ENCODE results near the gene SLIRP.

DNA sequence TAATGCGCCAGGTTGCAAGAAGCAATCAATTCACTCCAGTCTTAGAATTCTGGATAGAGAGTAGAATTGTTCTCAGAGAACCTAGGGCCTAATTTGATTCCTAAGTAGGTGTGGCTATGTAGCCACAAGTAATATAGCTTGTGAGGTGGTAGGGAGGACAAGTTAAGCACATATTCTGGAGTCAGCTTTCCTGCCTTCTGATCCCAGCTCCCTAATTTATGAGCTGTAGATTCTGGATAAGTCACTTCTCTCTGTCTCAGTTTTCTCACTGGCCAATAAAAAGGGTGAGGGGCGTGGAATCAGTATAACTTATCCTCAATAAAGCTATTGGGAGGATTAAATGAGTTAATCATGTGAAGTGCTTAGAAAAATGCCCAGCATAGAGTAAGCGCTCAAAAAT, 56.1 kb downstream of the SLIRP start:
- TF ChIP-seq, protein P1, sequence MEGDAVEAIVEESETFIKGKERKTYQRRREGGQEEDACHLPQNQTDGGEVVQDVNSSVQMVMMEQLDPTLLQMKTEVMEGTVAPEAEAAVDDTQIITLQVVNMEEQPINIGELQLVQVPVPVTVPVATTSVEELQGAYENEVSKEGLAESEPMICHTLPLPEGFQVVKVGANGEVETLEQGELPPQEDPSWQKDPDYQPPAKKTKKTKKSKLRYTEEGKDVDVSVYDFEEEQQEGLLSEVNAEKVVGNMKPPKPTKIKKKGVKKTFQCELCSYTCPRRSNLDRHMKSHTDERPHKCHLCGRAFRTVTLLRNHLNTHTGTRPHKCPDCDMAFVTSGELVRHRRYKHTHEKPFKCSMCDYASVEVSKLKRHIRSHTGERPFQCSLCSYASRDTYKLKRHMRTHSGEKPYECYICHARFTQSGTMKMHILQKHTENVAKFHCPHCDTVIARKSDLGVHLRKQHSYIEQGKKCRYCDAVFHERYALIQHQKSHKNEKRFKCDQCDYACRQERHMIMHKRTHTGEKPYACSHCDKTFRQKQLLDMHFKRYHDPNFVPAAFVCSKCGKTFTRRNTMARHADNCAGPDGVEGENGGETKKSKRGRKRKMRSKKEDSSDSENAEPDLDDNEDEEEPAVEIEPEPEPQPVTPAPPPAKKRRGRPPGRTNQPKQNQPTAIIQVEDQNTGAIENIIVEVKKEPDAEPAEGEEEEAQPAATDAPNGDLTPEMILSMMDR (IDR thresholded peaks at IDR 0.05; ENCODE audit: borderline replicate concordance, extremely low read depth, low read length, poor library complexity, severe bottlenecking), result no peak
- no peak for TF ChIP-seq EZH2 (IDR thresholded peaks at IDR 0.05; ENCODE audit: borderline replicate concordance, low read depth, low read length, severe bottlenecking)
